HCT116 (cell line): Measurements from ENCODE around the gene PBX2. TPM values are rescaled to one million over a fixed set of nuclear protein-coding genes. Genes with fewer than 3 reads are reported as not detected.

Experiments
- ATAC-seq: fragments of 200-7000 bp; cut with Tn5 transposase; 2 replicates; pipeline ENCODE4 v1.9.1; 2020; ENCODE audit warnings: mild to moderate bottlenecking, moderate library complexity
- BruUV-seq: library from RNA; stranded (reverse); fragments of 400-500 nt; replicated peaks from 2 replicates; lab custom pipeline; 2021; lab: Mats Ljungman, UMichigan
- CTCF ChIA-PET: fragments of 300-600 bp; sonication (Branson Sonifier 250); formaldehyde crosslinking; loops from one replicate; lab custom pipeline; 2021; ENCODE audit warnings: antibody characterized with exemption; lab: Charles Lee
- POLR2A ChIA-PET: fragments of 300-600, 350-600 bp; sonication (Branson Sonifier 250); formaldehyde crosslinking; loops from one replicate; lab custom pipeline; 2021; ENCODE audit warnings: antibody characterized with exemption; lab: Charles Lee
- RAD21 ChIA-PET, 2 experiments: fragments of 300-600 bp; sonication (Branson Sonifier 250); formaldehyde crosslinking; loops; one replicate each; lab custom pipeline; 2023; ENCODE audit warnings: low total read pairs in 2 of 2; ENCODE audit not compliant: uncharacterized antibody in 2 of 2, unreplicated experiment in 2 of 2, low non-redundant PET in 1 of 2; lab: Charles Lee
- DNase-seq: peaks from one replicate; pipeline ENCODE4 v3.0.0-alpha.2; 2010; ENCODE audit warnings: low read depth, low spot score
- H2AFZ ChIP-seq: fragments of 200-600 bp; shearing (Covaris generic), sonication (generic); 2 replicates; pipeline ENCODE4 v1.6.1; 2017; ENCODE audit warnings: low read depth, mixed run types, mixed read lengths, antibody characterized with exemption, low read length; ENCODE audit not compliant: poor library complexity, severe bottlenecking
- H3K27ac ChIP-seq: 2 replicates; pipeline ENCODE4 v1.5.1; 2012; ENCODE audit warnings: low read depth, low read length
- H3K27me3 ChIP-seq: fragments of 200-600 bp; sonication (generic); 2 replicates; pipeline ENCODE4 v1.6.1; 2016; ENCODE audit warnings: mixed run types, low read length, mixed read lengths; ENCODE audit not compliant: insufficient read depth
- H3K36me3 ChIP-seq, 2 experiments: fragments of 200-500 bp in 1 of 2; fragments of 200-600 bp in 1 of 2; sonication (Bioruptor generic) in 1 of 2; sonication (generic) in 1 of 2; 2 replicates each; pipeline versions ENCODE4 v1.5.1 to v1.6.1; 2014 to 2016; ENCODE audit warnings: low read length in 2 of 2, inconsistent platforms in 1 of 2, mixed read lengths in 1 of 2, mixed run types in 1 of 2; ENCODE audit not compliant: insufficient read depth in 2 of 2, control insufficient read depth in 1 of 2
- H3K4me1 ChIP-seq, 2 experiments: fragments of 200-600 bp in 1 of 2; sonication (generic) in 1 of 2; 2 replicates each; pipeline versions ENCODE4 v1.5.1 to v1.6.1; 2012 to 2017; ENCODE audit warnings: low read length in 2 of 2, inconsistent platforms in 1 of 2, mild to moderate bottlenecking in 1 of 2, mixed read lengths in 1 of 2, mixed run types in 1 of 2, moderate library complexity in 1 of 2; ENCODE audit not compliant: insufficient read depth in 2 of 2, control insufficient read depth in 1 of 2
- H3K4me2 ChIP-seq: fragments of 200-600 bp; sonication (generic); 2 replicates; pipeline ENCODE4 v1.6.1; 2017; ENCODE audit warnings: mixed run types, low read length, mixed read lengths
- H3K4me3 ChIP-seq, 2 experiments: fragments of 200-600 bp in 1 of 2; sonication (generic) in 1 of 2; replicated peaks in 1 of 2; 2 replicates each; pipeline ENCODE4 v1.5.1; 2011 to 2016; ENCODE audit warnings: low read length in 2 of 2, control low read depth in 1 of 2, low read depth in 1 of 2, mild to moderate bottlenecking in 1 of 2, mixed read lengths in 1 of 2, mixed run types in 1 of 2
- H3K79me2 ChIP-seq: fragments of 200-600 bp; sonication (generic); 2 replicates; pipeline ENCODE4 v1.6.1; 2017; ENCODE audit warnings: mild to moderate bottlenecking, mixed run types, low read length, moderate library complexity, mixed read lengths; ENCODE audit not compliant: insufficient read depth
- H3K9ac ChIP-seq: fragments of 200-600 bp; sonication (generic); 2 replicates; pipeline ENCODE4 v1.6.1; 2016; ENCODE audit warnings: low read length, mixed read lengths
- H3K9me2 ChIP-seq: fragments of 200-600 bp; sonication (generic), shearing (Covaris generic); 2 replicates; pipeline ENCODE4 v1.6.1; 2017; ENCODE audit warnings: mixed run types, mild to moderate bottlenecking, moderate library complexity; ENCODE audit not compliant: insufficient read depth
- H3K9me3 ChIP-seq, 2 experiments: fragments of 200-500 bp in 1 of 2; fragments of 200-600 bp in 1 of 2; sonication (Bioruptor generic) in 1 of 2; sonication (generic) in 1 of 2; 2 replicates each; pipeline ENCODE4 v1.6.1; 2014 to 2017; ENCODE audit warnings: low read length in 2 of 2, mixed read lengths in 2 of 2, inconsistent platforms in 1 of 2, low read depth in 1 of 2, mild to moderate bottlenecking in 1 of 2, mixed run types in 1 of 2, moderate library complexity in 1 of 2; ENCODE audit not compliant: control insufficient read depth in 1 of 2, insufficient read depth in 1 of 2
- H4K20me1 ChIP-seq: fragments of 200-600 bp; sonication (generic), shearing (Covaris generic); 2 replicates; pipeline ENCODE4 v1.6.1; 2017; ENCODE audit warnings: mixed run types, mild to moderate bottlenecking, moderate library complexity; ENCODE audit not compliant: insufficient read depth
- FOSL1 ChIP-seq: IDR thresholded peaks from 2 replicates; pipeline ENCODE4 v1.6.1; 2012; ENCODE audit warnings: low read depth
- JUND ChIP-seq: IDR thresholded peaks from 2 replicates; pipeline ENCODE4 v1.6.1; 2012
- POLR2A ChIP-seq: IDR thresholded peaks from 2 replicates; pipeline ENCODE4 v1.7.0; 2011; ENCODE audit warnings: borderline replicate concordance; ENCODE audit not compliant: insufficient read depth, insufficient read length; ENCODE audit errors: extremely low read depth
- RAD21 ChIP-seq: IDR thresholded peaks from 2 replicates; pipeline ENCODE4 v1.6.1; 2012; ENCODE audit warnings: low read depth, mild to moderate bottlenecking
- SP1 ChIP-seq: IDR thresholded peaks from 2 replicates; pipeline ENCODE4 v1.6.1; 2012; ENCODE audit warnings: low read depth
- YY1 ChIP-seq: IDR thresholded peaks from 2 replicates; pipeline ENCODE4 v1.6.1; 2011; ENCODE audit warnings: low read length, low read depth, moderate library complexity, mild to moderate bottlenecking; ENCODE audit not compliant: insufficient replicate concordance; ENCODE audit errors: extremely low read depth
- ZNF274 ChIP-seq: fragments of 200-500 bp; sonication (Bioruptor generic); IDR thresholded peaks from 2 replicates; pipeline ENCODE4 v1.6.1; 2014; ENCODE audit warnings: mild to moderate bottlenecking, low read depth, low read length, inconsistent platforms
- intact Hi-C: fragments of 100-400 bp; cut with micrococcal nuclease; formaldehyde crosslinking; loops from 2 replicates; pipeline ENCODE4 v1.10.0; 2022
- total RNA-seq: library from RNA; stranded (reverse); gene quantifications from one replicate; pipeline ENCODE4 v1.2.1, GENCODE V29; 2021; ENCODE audit not compliant: unreplicated experiment
- TF ChIP-seq, protein P1 (sequence below): IDR thresholded peaks from 2 replicates; pipeline ENCODE4 v1.6.1; 2012
- TF ChIP-seq, protein P2 (sequence below), 3 experiments: fragments of 200-600 bp in 1 of 3; sonication (generic) in 1 of 3; IDR thresholded peaks in 2 of 3; conservative IDR thresholded peaks in 1 of 3; 2 replicates each; pipeline ENCODE4 v1.5.1; 2012 to 2017; ENCODE audit warnings: low read depth in 2 of 3, low read length in 2 of 3, antibody characterized with exemption in 1 of 3, borderline replicate concordance in 1 of 3, control low read depth in 1 of 3, mild to moderate bottlenecking in 1 of 3, mixed read lengths in 1 of 3, mixed run types in 1 of 3, moderate library complexity in 1 of 3; ENCODE audit not compliant: insufficient read depth in 1 of 3

The PBX2 gene
- total RNA-seq, 1 experiment from 2014 or later: 79.0 TPM

DNA sequence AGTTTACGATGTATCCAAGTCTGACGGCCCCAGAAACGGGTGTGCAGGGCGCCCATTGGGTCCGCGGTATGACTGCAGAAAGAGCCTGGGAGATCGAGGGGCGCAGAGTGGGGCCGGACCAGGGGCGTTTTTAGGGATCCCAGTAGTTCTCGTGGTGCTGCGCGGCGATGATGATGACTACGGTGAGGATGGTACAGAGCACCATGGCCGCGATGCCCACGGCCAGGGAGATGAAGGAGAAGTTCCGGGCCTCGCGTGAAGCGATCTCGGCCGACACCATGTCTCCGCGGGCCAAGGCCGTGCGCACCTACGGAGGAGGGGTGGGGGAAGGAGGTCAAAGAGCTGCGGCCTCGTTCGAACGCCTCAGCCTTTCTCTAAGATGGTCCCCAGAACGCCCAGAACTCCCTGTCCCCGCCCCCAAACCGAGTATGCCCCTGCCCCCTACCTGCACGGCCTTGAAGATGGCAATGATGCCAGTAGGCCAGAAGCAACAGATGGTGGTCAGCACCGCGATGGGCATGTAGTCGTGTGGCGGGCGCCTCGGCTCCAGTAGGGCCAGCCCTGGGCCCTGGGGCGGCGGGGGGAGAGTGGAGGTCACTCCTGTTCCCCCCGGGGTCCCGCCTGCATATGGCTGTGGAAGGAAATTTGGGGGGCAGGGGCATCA, 40.8 kb downstream of the PBX2 start (continued):
- TF ChIP-seq YY1 (no peak), FOSL1 (no peak), RAD21 (no peak), JUND (no peak), ZNF274 (no peak), SP1 (no peak), POLR2A (no peak)
- TF ChIP-seq, all 23 proteins: peak for 0

DNA sequence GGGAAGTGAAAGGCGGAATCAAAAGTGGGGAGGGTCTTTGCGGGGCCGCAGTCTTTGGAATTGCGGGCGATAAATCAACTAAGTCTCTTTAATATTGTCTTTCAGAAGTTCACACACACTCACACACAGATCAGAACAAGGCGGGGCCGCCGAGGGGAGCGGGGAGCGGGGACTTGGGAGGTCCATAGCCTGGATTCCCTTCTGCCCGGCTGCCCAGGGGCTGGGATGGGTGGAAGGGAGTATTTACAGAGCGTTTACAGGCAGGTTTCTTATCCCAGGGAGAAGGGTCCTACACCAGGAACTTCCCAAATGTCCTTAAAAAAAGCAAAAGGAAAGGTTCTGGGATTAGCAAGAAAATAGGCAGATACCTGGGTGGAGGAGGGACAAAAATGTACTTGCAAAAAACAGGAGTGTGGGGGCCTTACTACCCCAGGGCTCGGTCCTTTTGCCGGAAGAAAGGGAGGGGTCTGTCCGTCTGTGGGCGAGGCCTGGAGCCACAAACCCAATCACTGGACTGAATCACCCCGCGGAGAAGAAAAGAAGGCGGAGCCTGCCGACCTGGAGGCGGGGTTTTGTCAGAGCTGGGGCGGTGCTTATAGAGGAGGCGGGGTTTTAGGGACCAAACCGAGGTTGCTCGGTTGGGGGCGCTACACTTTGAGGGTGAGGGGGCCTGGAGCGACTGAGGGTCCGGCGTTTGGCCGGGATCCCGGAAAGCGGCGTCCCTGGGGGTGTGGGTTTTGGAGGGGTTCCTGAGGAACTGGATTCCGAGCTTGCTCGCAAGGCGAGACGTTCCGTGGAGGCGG, 41.5 kb downstream of the PBX2 start:
- peak; percentile 34; the same call in 1 of the 2 replicates for ATAC-seq
- ChIA-PET CTCF (no interaction called here), POLR2A (no interaction called here), RAD21 (no interaction called here)
- no peak overlapping the region for H2AFZ ChIP-seq
- H3K4me3 ChIP-seq: no peak overlapping the region
- peaks cover 7 to 15% of the 10 kb centered on the region in 2 experiments; a peak in 3 of 4 replicates for H3K4me1 ChIP-seq
- no peak overlapping the region for H3K9ac ChIP-seq
- H3K9me2 ChIP-seq: no peaks in the 10 kb centered on the region
- no peak overlapping the region for H3K4me2 ChIP-seq
- intact Hi-C loops: no loop called here
- BruUV-seq: no TSS peak
- no peaks in the 10 kb centered on the region for H3K36me3 ChIP-seq
- no peaks in the 10 kb centered on the region for H3K79me2 ChIP-seq
- H4K20me1 ChIP-seq: no peaks in the 10 kb centered on the region
- DNase-seq: no peak
- H3K9me3 ChIP-seq: no peaks in the 10 kb centered on the region
- H3K27me3 ChIP-seq: no peaks in the 10 kb centered on the region
- no peak overlapping the region for H3K27ac ChIP-seq
- TF ChIP-seq, protein P1, sequence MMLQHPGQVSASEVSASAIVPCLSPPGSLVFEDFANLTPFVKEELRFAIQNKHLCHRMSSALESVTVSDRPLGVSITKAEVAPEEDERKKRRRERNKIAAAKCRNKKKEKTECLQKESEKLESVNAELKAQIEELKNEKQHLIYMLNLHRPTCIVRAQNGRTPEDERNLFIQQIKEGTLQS: no peak
- TF ChIP-seq, protein P2, sequence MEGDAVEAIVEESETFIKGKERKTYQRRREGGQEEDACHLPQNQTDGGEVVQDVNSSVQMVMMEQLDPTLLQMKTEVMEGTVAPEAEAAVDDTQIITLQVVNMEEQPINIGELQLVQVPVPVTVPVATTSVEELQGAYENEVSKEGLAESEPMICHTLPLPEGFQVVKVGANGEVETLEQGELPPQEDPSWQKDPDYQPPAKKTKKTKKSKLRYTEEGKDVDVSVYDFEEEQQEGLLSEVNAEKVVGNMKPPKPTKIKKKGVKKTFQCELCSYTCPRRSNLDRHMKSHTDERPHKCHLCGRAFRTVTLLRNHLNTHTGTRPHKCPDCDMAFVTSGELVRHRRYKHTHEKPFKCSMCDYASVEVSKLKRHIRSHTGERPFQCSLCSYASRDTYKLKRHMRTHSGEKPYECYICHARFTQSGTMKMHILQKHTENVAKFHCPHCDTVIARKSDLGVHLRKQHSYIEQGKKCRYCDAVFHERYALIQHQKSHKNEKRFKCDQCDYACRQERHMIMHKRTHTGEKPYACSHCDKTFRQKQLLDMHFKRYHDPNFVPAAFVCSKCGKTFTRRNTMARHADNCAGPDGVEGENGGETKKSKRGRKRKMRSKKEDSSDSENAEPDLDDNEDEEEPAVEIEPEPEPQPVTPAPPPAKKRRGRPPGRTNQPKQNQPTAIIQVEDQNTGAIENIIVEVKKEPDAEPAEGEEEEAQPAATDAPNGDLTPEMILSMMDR (IDR thresholded peaks at IDR 0.05 in 2 of 3, conservative IDR thresholded peaks at IDR 0.05 in 1 of 3; ENCODE audit: borderline replicate concordance in 1 of 3, insufficient read depth in 1 of 3, low read depth in 2 of 3, low read length in 2 of 3): 0 out of 6 replicates have a peak, but pooled peaks of 1 of the 3 experiments have one; percentile 18
